ENCODE data around the gene RMRP. TPM values are rescaled to one million over a fixed set of nuclear protein-coding genes. Genes with fewer than 3 reads are reported as not detected.

Gene RMRP
- total RNA-seq, 4 donors from 2014 or later: 1,115 to 7,222 (median 2,718) TPM

DNA sequence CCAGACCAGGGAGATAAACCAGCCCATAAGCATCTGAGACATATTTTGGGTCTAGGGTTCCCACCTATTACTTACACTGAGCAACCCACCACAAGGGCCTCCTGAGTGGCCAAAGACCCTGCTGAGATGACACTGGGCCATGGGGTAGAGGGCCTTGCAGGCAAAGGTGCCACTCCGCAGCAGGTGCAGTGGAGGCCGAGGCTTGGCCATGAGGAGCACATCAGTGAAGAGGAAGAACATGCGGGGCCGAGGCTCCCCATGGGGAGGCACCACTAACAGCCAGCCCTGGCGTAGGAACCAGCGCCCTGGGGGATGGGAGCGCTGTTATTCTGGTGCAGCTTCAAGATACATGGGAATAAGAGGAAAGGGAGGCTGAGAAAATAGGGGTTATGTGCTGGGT, 4.6 kb upstream of the RMRP start:
- intact Hi-C loops (cut with DNase I; ENCODE audit: low total_unique reads) (no loop called here), in situ Hi-C loops (cut with MboI; ENCODE audit: low pct_ligation_motif_present in 1 of 4, low pct_unique_long_range_greater_than_20kb in 1 of 4, low sequenced_read_pairs in 3 of 4) (no loop called here)
- Histone ChIP-seq H3K27me3 (no peaks in the 10 kb centered on the region), H3K4me3 (no peak overlapping the region), H3K36me3 (no peaks in the 10 kb centered on the region), H3K27ac (peak overlapping the region; percentile 95 to 99 (median 98)), H3K9me3 (no peaks in the 10 kb centered on the region), H3K4me1 (peaks cover 18 to 62% (median 53%) of the 10 kb centered on the region in 4 donors)
- WGBS, 2 donors (ENCODE audit: low coverage in 1 of 2): 80 to 89% methylated on average over 5 to 7 of the region's 7 CpGs
- TF ChIP-seq, protein P1, sequence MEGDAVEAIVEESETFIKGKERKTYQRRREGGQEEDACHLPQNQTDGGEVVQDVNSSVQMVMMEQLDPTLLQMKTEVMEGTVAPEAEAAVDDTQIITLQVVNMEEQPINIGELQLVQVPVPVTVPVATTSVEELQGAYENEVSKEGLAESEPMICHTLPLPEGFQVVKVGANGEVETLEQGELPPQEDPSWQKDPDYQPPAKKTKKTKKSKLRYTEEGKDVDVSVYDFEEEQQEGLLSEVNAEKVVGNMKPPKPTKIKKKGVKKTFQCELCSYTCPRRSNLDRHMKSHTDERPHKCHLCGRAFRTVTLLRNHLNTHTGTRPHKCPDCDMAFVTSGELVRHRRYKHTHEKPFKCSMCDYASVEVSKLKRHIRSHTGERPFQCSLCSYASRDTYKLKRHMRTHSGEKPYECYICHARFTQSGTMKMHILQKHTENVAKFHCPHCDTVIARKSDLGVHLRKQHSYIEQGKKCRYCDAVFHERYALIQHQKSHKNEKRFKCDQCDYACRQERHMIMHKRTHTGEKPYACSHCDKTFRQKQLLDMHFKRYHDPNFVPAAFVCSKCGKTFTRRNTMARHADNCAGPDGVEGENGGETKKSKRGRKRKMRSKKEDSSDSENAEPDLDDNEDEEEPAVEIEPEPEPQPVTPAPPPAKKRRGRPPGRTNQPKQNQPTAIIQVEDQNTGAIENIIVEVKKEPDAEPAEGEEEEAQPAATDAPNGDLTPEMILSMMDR (IDR thresholded peaks at IDR 0.05): no peak
- no peak for TF ChIP-seq EP300 (IDR thresholded peaks at IDR 0.05; ENCODE audit: low read depth)
- no peak for TF ChIP-seq POLR2AphosphoS5 (IDR thresholded peaks at IDR 0.05)
- TF ChIP-seq POLR2A (IDR thresholded peaks at IDR 0.05): no peak
- no peak for DNase-seq

DNA sequence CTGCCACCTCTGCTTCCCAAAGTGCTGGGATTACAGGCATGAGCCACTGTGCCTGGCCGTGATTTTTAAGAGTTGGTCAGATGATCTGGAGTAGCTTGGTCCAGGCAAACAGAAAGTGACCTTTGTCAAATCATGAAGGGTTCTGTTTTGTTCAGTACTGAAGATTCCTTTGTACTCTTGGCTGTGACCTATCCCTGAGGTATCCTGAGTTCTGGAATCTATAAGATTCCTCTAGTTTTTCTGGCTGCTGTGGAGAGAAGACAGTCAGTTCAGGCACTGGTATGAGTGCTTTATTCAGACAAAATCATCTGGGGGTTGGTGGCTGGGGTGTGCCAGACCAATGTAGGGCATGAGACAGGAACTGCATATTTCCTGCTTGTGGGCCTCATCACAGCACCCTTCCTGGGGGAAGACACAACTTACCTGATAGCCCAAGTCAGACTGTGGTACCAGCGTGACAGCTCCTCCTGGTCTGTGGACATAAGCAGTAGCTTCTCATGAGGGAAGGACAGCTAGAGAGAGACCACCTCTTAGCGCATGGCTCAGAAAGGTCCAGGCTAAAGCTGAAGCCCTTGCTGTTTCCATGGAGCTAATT, 4.0 kb upstream of the RMRP start:
- in situ Hi-C loops (cut with MboI; ENCODE audit: low pct_ligation_motif_present in 1 of 4, low pct_unique_long_range_greater_than_20kb in 1 of 4, low sequenced_read_pairs in 3 of 4): no loop called here
- no peak for DNase-seq
- peak overlapping the region; percentile 95 to 99 (median 98) for H3K27ac ChIP-seq

DNA sequence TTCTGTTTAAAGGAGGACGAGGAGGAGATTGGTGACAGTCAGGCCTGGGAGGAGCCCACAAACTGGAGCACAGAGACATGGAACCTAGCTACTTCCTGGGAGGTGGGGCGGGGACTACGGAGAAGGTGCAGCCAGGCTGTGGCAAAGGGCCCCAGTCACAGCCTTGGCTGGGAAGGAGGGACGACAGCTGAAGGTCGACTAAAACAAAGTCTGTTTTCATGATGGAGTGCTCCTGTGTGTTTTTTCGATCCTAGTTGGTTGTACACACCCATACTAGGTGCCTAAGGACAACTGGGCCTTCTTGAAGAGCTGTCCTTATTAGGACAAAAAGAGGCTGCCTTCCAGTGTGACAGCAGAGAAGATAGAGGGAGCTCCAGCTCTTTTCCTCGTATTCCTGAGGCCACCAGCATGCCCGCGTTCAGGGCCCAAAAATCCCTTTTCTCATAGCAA, 3.2 kb upstream of the RMRP start:
- WGBS, 2 donors (ENCODE audit: low coverage in 1 of 2): 37% methylated on average over 9 of the region's 9 CpGs; no CpG with 5 or more reads in 1 of the 2 donors
- Histone ChIP-seq H3K9me3 (no peaks in the 10 kb centered on the region), H3K27me3 (no peaks in the 10 kb centered on the region), H3K27ac (peak overlapping the region; percentile 95 to 99 (median 98)), H3K4me3 (peak overlapping the region in 1 of 4 donors; percentile 2), H3K4me1 (peaks cover 18 to 71% (median 61%) of the 10 kb centered on the region in 4 donors), H3K36me3 (no peaks in the 10 kb centered on the region)
- peak; percentile 73 for DNase-seq
- intact Hi-C loops (cut with DNase I; ENCODE audit: low total_unique reads) (no loop called here), in situ Hi-C loops (cut with MboI; ENCODE audit: low pct_ligation_motif_present in 1 of 4, low pct_unique_long_range_greater_than_20kb in 1 of 4, low sequenced_read_pairs in 3 of 4) (no loop called here)
- TF ChIP-seq, protein P1 (IDR thresholded peaks at IDR 0.05): peak; percentile 25 to 54 (median 43)
- TF ChIP-seq POLR2A (IDR thresholded peaks at IDR 0.05) (peak; percentile 55), POLR2AphosphoS5 (IDR thresholded peaks at IDR 0.05) (peak in 2 of 3 donors; percentile 8 to 54), EP300 (IDR thresholded peaks at IDR 0.05; ENCODE audit: low read depth) (no peak)

More for the DNA sequence above, 4.0 kb upstream of the RMRP start:
- Histone ChIP-seq H3K4me3 (no peak overlapping the region), H3K9me3 (no peaks in the 10 kb centered on the region), H3K27me3 (no peaks in the 10 kb centered on the region), H3K36me3 (no peaks in the 10 kb centered on the region), H3K4me1 (peaks cover 18 to 68% (median 59%) of the 10 kb centered on the region in 4 donors)
- intact Hi-C loops (cut with DNase I; ENCODE audit: low total_unique reads): no loop called here
- no peak for TF ChIP-seq POLR2AphosphoS5 (IDR thresholded peaks at IDR 0.05)
- no peak for TF ChIP-seq EP300 (IDR thresholded peaks at IDR 0.05; ENCODE audit: low read depth)
- TF ChIP-seq, protein P1 (IDR thresholded peaks at IDR 0.05): no peak
- no peak for TF ChIP-seq POLR2A (IDR thresholded peaks at IDR 0.05)
- WGBS, 2 donors (ENCODE audit: low coverage in 1 of 2): 44 to 57% methylated on average over 1 to 3 of the region's 3 CpGs

DNA sequence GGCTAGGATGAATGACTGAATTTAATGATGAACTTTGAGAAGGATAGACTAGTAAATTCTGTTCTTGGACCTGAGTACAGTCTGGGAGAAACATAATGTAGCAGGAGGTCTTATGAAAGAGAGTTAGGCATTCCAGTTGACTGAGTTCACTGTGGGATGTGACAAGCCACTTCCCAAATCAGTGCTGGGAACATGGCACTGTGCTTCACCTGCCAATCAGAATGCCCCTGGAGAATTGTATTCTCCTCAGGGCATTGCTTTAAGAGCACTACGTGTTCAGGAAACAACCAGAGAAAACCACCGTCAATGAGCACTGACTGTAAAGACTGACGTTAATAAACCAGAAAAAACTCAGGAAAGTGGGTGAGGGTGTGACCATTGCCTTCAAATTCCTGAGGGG, 1.5 kb upstream of the RMRP start:
- in situ Hi-C loops (cut with MboI; ENCODE audit: low pct_ligation_motif_present in 1 of 4, low pct_unique_long_range_greater_than_20kb in 1 of 4, low sequenced_read_pairs in 3 of 4): loop anchor here in 1 of 4 donors (10.0 kb wide), 1 partner anchor 85 kb away; the partner anchor contains the start of genes GBA2 and RGP1
- TF ChIP-seq EP300 (IDR thresholded peaks at IDR 0.05; ENCODE audit: low read depth): peak; percentile 89
- TF ChIP-seq POLR2AphosphoS5 (IDR thresholded peaks at IDR 0.05): peak; percentile 37 to 70 (median 53)
- TF ChIP-seq, protein P1 (IDR thresholded peaks at IDR 0.05): no peak
- no peak for TF ChIP-seq POLR2A (IDR thresholded peaks at IDR 0.05)

More for the DNA sequence above, 1.5 kb upstream of the RMRP start:
- DNase-seq: no peak
- Histone ChIP-seq H3K27ac (peak overlapping the region; percentile 95 to 99 (median 98)), H3K36me3 (no peaks in the 10 kb centered on the region), H3K4me1 (peaks cover 12 to 57% (median 49%) of the 10 kb centered on the region in 4 donors), H3K9me3 (no peaks in the 10 kb centered on the region), H3K27me3 (no peaks in the 10 kb centered on the region), H3K4me3 (peak overlapping the region in 3 of 4 donors; percentile 78 to 91 (median 79))
- intact Hi-C loops (cut with DNase I; ENCODE audit: low total_unique reads): loop anchor here (5.0 kb wide), 1 partner anchor 68 kb away; no protein-coding TSS in a partner anchor
- 57% methylated on average over 3 of the region's 3 CpGs for whole genome bisulfite sequencing, 2 donors (ENCODE audit: low coverage in 1 of 2)

Measured in transverse colon (tissue), 4 donors.